H9 (cell line): Measurements from ENCODE around the gene TNIP1. TPM values are rescaled to one million over a fixed set of nuclear protein-coding genes. Genes with fewer than 3 reads are reported as not detected.

Experiments used
- DNase-seq: peaks from one replicate; pipeline ENCODE4 v3.0.0-alpha.2; 2017
- H2AFZ ChIP-seq: one replicate; pipeline ENCODE4 v1.6.1; 2013; ENCODE audit warnings: mild to moderate bottlenecking, low read length, control low read depth, moderate library complexity
- H2AK5ac ChIP-seq: 2 replicates; pipeline ENCODE4 v1.6.1; 2013; ENCODE audit warnings: low read length, control low read depth, mixed read lengths; ENCODE audit not compliant: insufficient read length
- H2BK120ac ChIP-seq: one replicate; pipeline ENCODE4 v1.6.1; 2013; ENCODE audit warnings: low read depth, mild to moderate bottlenecking, low read length, control low read depth, inconsistent platforms; ENCODE audit not compliant: poor library complexity, severe bottlenecking
- H2BK12ac ChIP-seq: 2 replicates; pipeline ENCODE4 v1.6.1; 2013; ENCODE audit warnings: low read length, control low read depth, mixed read lengths, low read depth; ENCODE audit not compliant: insufficient read length
- H2BK15ac ChIP-seq: 2 replicates; pipeline ENCODE4 v1.6.1; 2013; ENCODE audit warnings: low read depth, low read length, control low read depth
- H2BK20ac ChIP-seq: one replicate; pipeline ENCODE4 v1.6.1; 2013; ENCODE audit warnings: low read depth, mild to moderate bottlenecking, low read length, control low read depth, inconsistent platforms; ENCODE audit not compliant: poor library complexity, severe bottlenecking
- H2BK5ac ChIP-seq: 2 replicates; pipeline ENCODE4 v1.6.1; 2013; ENCODE audit warnings: low read length, control low read depth, mixed read lengths; ENCODE audit not compliant: insufficient read length
- H3K14ac ChIP-seq: 2 replicates; pipeline ENCODE4 v1.6.1; 2013; ENCODE audit warnings: low read length, control low read depth; ENCODE audit not compliant: insufficient read depth
- H3K18ac ChIP-seq: 2 replicates; pipeline ENCODE4 v1.6.1; 2013; ENCODE audit warnings: low read depth, mild to moderate bottlenecking, mixed read lengths, low read length, control low read depth; ENCODE audit not compliant: insufficient read length
- H3K23ac ChIP-seq: 2 replicates; pipeline ENCODE4 v1.6.1; 2013; ENCODE audit warnings: low read length, control low read depth, mixed read lengths, low read depth; ENCODE audit not compliant: insufficient read length
- H3K23me2 ChIP-seq: 2 replicates; pipeline ENCODE4 v1.6.1; 2013; ENCODE audit warnings: low read depth, mild to moderate bottlenecking, mixed read lengths, low read length, control low read depth; ENCODE audit not compliant: insufficient read length, poor library complexity, severe bottlenecking
- H3K27ac ChIP-seq: 2 replicates; pipeline ENCODE4 v1.5.1; 2013; ENCODE audit warnings: low read length, control low read depth, mixed read lengths, low read depth; ENCODE audit not compliant: insufficient read length
- H3K27me3 ChIP-seq: 2 replicates; pipeline ENCODE4 v1.6.1; 2013; ENCODE audit warnings: low read length, control low read depth, inconsistent platforms; ENCODE audit not compliant: insufficient read depth
- H3K4ac ChIP-seq: 2 replicates; pipeline ENCODE4 v1.6.1; 2013; ENCODE audit warnings: low read depth, mild to moderate bottlenecking, control low read depth, inconsistent platforms, low read length, moderate library complexity
- H3K4me1 ChIP-seq: 2 replicates; pipeline ENCODE4 v1.6.1; 2013; ENCODE audit warnings: low read length, control low read depth, inconsistent platforms; ENCODE audit not compliant: insufficient read depth
- H3K4me2 ChIP-seq: 2 replicates; pipeline ENCODE4 v1.6.1; 2013; ENCODE audit warnings: low read length, control low read depth, mixed read lengths; ENCODE audit not compliant: insufficient read length, insufficient read depth
- H3K56ac ChIP-seq: 2 replicates; pipeline ENCODE4 v1.6.1; 2013; ENCODE audit warnings: low read depth, mild to moderate bottlenecking, mixed read lengths, low read length, control low read depth; ENCODE audit not compliant: insufficient read length
- H3K79me1 ChIP-seq: 2 replicates; pipeline ENCODE4 v1.6.1; 2013; ENCODE audit warnings: low read depth, mild to moderate bottlenecking, moderate library complexity, low read length, control low read depth, inconsistent platforms; ENCODE audit not compliant: insufficient read depth, poor library complexity, severe bottlenecking
- H3K79me2 ChIP-seq: 2 replicates; pipeline ENCODE4 v1.6.1; 2013; ENCODE audit warnings: low read length, control low read depth, inconsistent platforms; ENCODE audit not compliant: insufficient read depth
- H3K9ac ChIP-seq: 2 replicates; pipeline ENCODE4 v1.6.1; 2013; ENCODE audit warnings: low read length, control low read depth, mixed read lengths; ENCODE audit not compliant: insufficient read length; ENCODE audit errors: extremely low read depth
- H3K9me3 ChIP-seq: one replicate; pipeline ENCODE4 v1.6.1; 2013; ENCODE audit warnings: low read depth, low read length, inconsistent platforms; ENCODE audit not compliant: control insufficient read depth
- H3T11ph ChIP-seq: one replicate; pipeline ENCODE4 v1.6.1; 2013; ENCODE audit warnings: mild to moderate bottlenecking, low read length, control low read depth, inconsistent platforms
- H4K20me1 ChIP-seq: one replicate; pipeline ENCODE4 v1.6.1; 2013; ENCODE audit not compliant: control insufficient read depth, insufficient read length, insufficient read depth
- H4K5ac ChIP-seq: 2 replicates; pipeline ENCODE4 v1.6.1; 2013; ENCODE audit warnings: low read depth, mild to moderate bottlenecking, mixed read lengths, low read length, control low read depth; ENCODE audit not compliant: insufficient read length
- H4K8ac ChIP-seq: replicated peaks from 2 replicates; pipeline ENCODE4 v1.6.1; 2013; ENCODE audit warnings: low read length, control low read depth, mixed read lengths, low read depth; ENCODE audit not compliant: insufficient read length
- H4K91ac ChIP-seq: 2 replicates; pipeline ENCODE4 v1.6.1; 2013; ENCODE audit warnings: low read depth, mild to moderate bottlenecking, moderate library complexity, mixed read lengths, low read length, control low read depth; ENCODE audit not compliant: insufficient read length
- H3K27ac Mint-ChIP-seq, 3 experiments: 2 replicates in 2 of 3; 3 replicates in 1 of 3; pipeline ENCODE4 v1.8.0; 2020 to 2021; ENCODE audit warnings: mixed read lengths in 3 of 3, mild to moderate bottlenecking in 1 of 3, moderate library complexity in 1 of 3
- H3K27me3 Mint-ChIP-seq: 2 replicates; pipeline ENCODE4 v1.8.0; 2021; ENCODE audit warnings: low read depth, mild to moderate bottlenecking, moderate library complexity, mixed read lengths
- H3K36me3 Mint-ChIP-seq, 3 experiments: 2 replicates in 2 of 3; 3 replicates in 1 of 3; pipeline ENCODE4 v1.8.0; 2020 to 2021; ENCODE audit warnings: low read depth in 3 of 3, mixed read lengths in 3 of 3; ENCODE audit not compliant: insufficient read depth in 1 of 3
- H3K4me1 Mint-ChIP-seq, 2 experiments: 2 replicates each; pipeline ENCODE4 v1.8.0; 2020; ENCODE audit warnings: mixed read lengths in 2 of 2
- H3K4me3 Mint-ChIP-seq, 2 experiments: 2 replicates in 1 of 2; 3 replicates in 1 of 2; pipeline ENCODE4 v1.8.0; 2020 to 2021; ENCODE audit warnings: mild to moderate bottlenecking in 2 of 2, mixed read lengths in 2 of 2, moderate library complexity in 1 of 2
- H3K9me3 Mint-ChIP-seq, 2 experiments: 2 replicates in 1 of 2; 3 replicates in 1 of 2; pipeline ENCODE4 v1.8.0; 2020; ENCODE audit warnings: mild to moderate bottlenecking in 2 of 2, mixed read lengths in 2 of 2, moderate library complexity in 1 of 2
- WGBS: extraction: QIAGEN DNeasy Blood & Tissue Kit; methylation state at CpG from one replicate; pipeline ENCODE4 v1.1.7; 2013; ENCODE audit warnings: missing lambda C conversion rate, low lambda C conversion rate, mixed read lengths; ENCODE audit not compliant: insufficient read length; ENCODE audit errors: extremely low coverage; 5-methylcytosine and 5-hydroxymethylcytosine counted together
- total RNA-seq: library from RNA; stranded (reverse); gene quantifications from 2 replicates; pipeline ENCODE4 v1.2.1, GENCODE V29; 2021
- TF ChIP-seq, protein P1 (sequence below): fragments of 200-600 bp; sonication (generic); conservative IDR thresholded peaks from 3 replicates; pipeline ENCODE4 v1.8.0; 2021; ENCODE audit warnings: antibody characterized with exemption, mild to moderate bottlenecking

Gene TNIP1
- total RNA-seq, 1 experiment from 2014 or later, result 40.8 TPM

- H4K8ac ChIP-seq, result no peak overlapping the region
- H2AK5ac ChIP-seq, result no peak overlapping the region
- no CpG with 5 or more reads among the region's 9 CpGs for WGBS
- no peaks in the 10 kb centered on the region for H3K79me1 ChIP-seq
- no peak overlapping the region; the same call in 1 of the 2 replicates for H3K14ac ChIP-seq
- Mint-ChIP-seq H3K9me3 (no peaks in the 10 kb centered on the region), H3K4me1 (peaks cover under 1 to 2% of the 10 kb centered on the region in 2 experiments; a peak in 3 of 4 replicates), H3K27me3 (peaks cover 16% of the 10 kb centered on the region), H3K4me3 (no peak overlapping the region), H3K27ac (no peak overlapping the region; a peak in 2 of 7 replicates), H3K36me3 (peaks cover 0 to 16% (median 6%) of the 10 kb centered on the region in 3 experiments; a peak in 4 of 7 replicates)
- no peak overlapping the region for H3K4me2 ChIP-seq
- no peaks in the 10 kb centered on the region for H3K9me3 ChIP-seq
- no peaks in the 10 kb centered on the region for H4K20me1 ChIP-seq
- H3K56ac ChIP-seq, result no peak overlapping the region
- no peak overlapping the region for H4K5ac ChIP-seq
- H3K18ac ChIP-seq, result no peak overlapping the region
- H3K27ac ChIP-seq, result no peak overlapping the region
- TF ChIP-seq, protein P1, sequence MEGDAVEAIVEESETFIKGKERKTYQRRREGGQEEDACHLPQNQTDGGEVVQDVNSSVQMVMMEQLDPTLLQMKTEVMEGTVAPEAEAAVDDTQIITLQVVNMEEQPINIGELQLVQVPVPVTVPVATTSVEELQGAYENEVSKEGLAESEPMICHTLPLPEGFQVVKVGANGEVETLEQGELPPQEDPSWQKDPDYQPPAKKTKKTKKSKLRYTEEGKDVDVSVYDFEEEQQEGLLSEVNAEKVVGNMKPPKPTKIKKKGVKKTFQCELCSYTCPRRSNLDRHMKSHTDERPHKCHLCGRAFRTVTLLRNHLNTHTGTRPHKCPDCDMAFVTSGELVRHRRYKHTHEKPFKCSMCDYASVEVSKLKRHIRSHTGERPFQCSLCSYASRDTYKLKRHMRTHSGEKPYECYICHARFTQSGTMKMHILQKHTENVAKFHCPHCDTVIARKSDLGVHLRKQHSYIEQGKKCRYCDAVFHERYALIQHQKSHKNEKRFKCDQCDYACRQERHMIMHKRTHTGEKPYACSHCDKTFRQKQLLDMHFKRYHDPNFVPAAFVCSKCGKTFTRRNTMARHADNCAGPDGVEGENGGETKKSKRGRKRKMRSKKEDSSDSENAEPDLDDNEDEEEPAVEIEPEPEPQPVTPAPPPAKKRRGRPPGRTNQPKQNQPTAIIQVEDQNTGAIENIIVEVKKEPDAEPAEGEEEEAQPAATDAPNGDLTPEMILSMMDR, result no peak
- H2BK120ac ChIP-seq, result no peak overlapping the region
- H3K4me1 ChIP-seq, result no peaks in the 10 kb centered on the region
- no peak overlapping the region for H4K91ac ChIP-seq
- no peaks in the 10 kb centered on the region; the same call in 1 of the 2 replicates for H3K27me3 ChIP-seq
- H3T11ph ChIP-seq, result no peak overlapping the region
- H3K4ac ChIP-seq, result no peak overlapping the region
- no peak overlapping the region for H3K23ac ChIP-seq
- no peak for DNase-seq
- H3K79me2 ChIP-seq, result no peaks in the 10 kb centered on the region
- no peaks in the 10 kb centered on the region for H3K23me2 ChIP-seq
- no peak overlapping the region for H2AFZ ChIP-seq
- no peak overlapping the region for H2BK12ac ChIP-seq
- no peak overlapping the region for H3K9ac ChIP-seq
- no peak overlapping the region for H2BK5ac ChIP-seq
- H2BK15ac ChIP-seq, result no peak overlapping the region
- no peak overlapping the region for H2BK20ac ChIP-seq
Observed at GRCh38 chr5:151026088-151026487, 54.7 kb downstream of the TNIP1 start.
